HG03066 (cell line): Measurements from ENCODE around the gene PLCXD3.
"Not testable (repeated sequence)": the region's sequence is repeated elsewhere in the genome, so short reads cannot be mapped to it uniquely, and the experiment has no call there.

Source experiments
- ATAC-seq: cut with Tn5 transposase; IDR thresholded peaks from one replicate; pipeline ENCODE4 v1.9.1; 2021; ENCODE audit warnings: low read depth; ENCODE audit not compliant: unreplicated experiment

Gene PLCXD3

DNA sequence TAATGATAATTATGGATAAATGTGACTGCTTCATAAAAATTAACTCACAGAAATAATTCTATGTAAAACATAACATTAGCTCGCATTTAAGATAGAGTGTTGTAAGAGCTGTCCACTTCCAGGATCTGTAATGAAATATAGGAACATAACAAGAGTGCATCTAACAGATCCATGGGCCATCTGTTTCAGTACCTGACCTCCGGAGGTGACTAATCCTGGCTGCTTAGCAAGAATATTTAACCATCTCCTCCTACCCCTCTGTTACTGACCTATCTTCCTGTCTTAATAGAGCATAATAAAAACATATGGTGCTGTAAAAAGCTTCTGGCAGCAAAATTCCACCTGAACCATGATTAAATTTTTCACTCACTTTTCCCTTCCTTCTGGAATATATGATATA, 7.1 kb downstream of the PLCXD3 start:
- no peak for ATAC-seq

DNA sequence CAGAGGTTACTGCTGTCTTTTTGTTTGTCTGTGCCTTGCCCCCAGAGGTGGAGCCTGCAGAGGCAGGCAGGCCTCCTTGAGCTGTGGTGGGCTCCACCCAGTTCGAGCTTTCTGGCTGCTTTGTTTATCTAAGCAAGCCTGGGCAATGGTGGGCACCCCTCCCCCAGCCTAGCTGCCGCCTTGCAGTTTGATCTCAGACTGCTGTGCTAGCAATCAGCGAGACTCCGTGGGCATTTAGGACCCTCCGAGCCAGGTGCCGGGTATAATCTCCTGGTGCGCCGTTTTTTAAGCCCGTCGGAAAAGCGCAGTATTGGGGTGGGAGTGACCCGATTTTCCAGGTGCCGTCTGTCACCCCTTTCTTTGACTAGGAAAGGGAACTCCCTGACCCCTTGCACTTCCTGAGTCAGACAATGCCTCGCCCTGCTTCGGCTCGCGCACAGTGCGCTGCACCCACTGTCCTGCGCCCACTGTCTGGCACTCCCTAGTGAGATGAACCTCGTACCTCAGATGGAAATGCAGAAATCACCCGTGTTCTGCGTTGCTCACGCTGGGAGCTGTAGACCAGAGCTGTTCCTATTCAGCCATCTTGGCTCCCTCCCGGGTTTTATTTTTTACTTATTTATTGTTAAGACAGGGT, 16.8 kb downstream of the PLCXD3 start:
- ATAC-seq: not testable (repeated sequence)

DNA sequence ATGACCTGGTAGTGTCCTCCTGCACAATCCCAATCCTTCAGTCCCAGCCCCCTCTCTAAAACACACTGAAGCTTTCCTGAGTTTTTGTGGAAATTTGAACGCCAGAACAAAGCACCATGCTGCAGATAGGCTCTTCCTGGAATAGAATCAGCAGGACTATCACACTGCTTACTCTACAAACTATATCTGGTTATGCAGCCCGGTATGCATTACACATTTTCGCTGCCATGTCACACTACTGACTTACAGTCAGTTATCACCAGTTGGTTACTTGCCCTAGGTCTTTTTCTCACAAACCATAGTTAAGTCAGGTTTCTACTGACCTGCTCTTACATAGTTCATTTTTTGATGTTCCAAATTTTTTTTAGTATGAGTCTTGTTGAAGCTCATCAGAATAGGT, 24.9 kb downstream of the PLCXD3 start:
- no peak for ATAC-seq

DNA sequence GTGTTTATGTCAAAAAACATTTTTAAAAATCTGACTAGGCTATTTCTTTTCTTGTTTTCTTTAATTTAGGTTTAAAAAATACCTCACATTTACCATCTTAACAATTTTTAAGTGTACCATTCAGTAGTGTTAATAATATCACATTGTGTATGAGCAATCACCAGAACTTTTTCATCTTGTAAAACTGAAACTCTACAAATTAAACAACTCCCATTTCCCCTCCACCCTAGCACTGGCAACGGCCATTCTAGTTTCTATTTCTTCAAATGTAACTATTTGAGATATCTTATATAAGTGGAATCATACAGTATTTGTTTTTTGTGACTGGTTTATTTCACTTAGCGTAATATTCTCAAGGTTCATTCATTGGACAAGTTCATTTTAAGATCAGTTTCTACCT, 27.7 kb downstream of the PLCXD3 start:
- no peak for ATAC-seq

DNA sequence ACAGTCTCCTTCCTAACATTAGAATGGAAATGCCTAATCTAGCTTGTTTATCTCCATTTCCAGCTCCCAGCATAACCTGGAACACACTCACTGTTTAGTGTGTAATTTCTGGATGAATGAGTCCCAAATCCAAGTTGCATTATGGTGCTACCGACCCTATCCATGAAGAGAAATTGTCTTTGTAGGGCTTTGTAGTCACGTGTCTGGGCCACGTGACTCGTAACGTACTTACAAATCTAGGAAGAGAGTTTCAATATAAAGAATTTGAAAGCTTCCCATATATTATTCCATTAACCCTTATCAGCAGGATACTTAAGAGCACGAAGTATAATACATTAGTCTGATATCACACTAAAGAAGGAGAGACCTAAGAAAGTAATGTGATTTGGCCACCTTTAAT, 28.2 kb downstream of the PLCXD3 start:
- no peak for ATAC-seq

DNA sequence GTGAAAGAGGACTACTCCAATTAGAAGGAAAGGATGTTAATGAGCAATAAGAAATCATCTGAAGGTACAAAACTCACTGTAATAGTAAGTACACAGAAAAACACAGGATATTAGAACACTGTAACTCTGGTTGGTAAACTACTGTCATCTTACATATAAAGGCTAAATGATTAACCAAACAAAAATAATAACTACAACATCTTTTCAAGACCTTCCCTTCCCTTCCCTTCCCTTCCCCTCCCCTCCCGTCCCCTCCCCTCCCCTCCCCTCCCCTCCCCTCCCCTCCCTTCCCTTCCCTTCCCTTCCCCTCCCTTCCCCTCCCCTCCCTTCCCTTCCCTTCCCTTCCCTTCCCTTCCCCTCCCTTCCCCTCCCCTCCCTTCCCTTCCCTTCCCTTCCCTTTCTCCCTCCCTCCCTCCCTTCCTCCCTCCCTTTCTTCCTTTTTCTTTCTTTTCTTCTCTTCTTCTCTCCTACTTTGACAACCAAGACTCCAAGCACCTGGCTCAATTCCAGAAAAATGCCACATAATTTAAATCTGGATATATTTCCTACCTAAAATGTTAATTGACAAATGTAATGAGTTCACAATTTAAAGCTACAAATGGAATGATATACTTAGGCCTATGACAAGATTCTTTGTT, 38.7 kb downstream of the PLCXD3 start:
- not testable (repeated sequence) for ATAC-seq

DNA sequence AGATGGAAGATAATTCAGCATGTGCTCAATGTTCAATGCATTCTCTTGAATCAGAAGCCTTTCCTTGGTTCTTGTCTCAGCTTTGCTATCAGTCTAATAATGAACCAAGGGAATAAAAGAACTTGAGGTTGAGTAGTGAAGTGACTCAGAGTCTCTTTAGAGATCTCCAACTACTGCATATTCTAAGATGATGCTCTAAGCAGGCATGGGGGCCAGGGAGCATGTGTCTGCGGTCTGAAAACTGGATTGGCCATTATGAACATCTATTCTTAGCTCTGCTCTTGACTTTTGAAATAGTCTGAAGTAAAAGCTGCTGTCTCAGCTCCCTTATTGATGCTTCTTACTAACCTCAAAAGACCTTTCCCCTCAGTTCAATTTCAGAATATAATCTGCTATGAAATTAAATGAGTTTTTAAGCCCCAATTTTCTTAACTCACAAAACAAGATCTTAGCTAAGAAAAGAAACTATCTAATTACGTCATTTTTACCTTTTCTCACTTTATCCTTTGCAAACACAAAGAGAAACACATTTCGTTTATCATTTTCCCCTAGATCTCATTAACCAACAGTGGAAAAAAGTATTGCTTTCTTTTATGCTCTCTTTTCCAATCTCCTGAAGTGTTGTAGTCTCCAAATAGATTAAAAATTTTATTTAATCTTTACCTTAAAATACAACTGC, 44.8 kb downstream of the PLCXD3 start:
- no peak for ATAC-seq

DNA sequence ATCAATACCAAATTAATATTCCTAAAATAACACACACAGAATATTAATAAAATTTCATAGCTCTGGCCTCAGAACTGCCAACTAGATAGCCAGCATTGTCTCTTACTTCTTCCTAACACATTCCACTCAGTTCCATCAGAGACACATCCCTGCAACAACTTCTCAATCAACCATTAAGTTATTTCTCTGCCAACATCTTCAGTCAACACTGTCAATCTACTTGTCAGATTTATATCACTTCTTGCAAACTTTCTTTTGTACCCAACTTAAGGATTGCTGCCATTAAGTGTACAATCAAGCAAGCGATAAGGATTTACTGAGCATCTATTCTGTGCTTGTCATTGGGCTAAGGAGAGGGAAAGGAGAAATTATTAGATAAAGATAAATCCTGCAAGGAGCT, 50.8 kb downstream of the PLCXD3 start:
- no peak for ATAC-seq

DNA sequence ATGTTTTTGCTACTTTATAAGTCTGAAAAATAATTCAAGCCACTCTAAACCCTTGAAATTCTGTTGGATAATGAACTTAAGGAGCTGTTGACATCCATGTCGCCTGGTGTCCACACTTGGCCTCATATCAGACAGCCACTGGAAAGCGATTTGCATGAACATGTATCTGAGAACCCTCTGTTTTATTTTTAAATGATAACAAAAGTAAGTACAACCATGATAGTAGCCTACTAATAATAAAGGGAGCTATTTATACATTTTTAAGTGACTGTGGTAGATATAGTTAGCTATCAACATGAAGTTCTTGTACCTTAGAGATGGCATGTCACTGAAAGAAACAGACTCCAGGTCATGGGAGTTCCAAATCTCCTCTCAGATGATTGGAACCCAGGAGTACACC, 53.3 kb downstream of the PLCXD3 start:
- no peak for ATAC-seq

DNA sequence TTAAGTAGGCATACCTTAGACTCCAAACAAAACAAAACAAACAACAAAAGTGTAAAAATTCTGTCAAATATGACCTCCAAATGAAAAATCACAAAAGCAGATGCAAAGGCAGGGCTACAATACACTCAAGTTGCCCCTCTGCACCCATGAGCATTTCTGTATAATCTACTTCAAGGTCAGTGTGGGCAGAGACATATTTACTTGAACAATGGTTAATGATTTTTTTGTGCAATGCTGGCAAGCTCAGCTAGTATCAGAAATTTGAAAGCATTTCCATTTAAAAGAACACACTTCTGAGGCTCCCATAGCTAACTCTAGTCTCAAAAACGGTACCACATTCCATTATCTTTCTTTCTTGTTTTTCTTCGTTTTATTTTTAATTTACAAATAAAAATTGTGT, 57.9 kb downstream of the PLCXD3 start:
- no peak for ATAC-seq

DNA sequence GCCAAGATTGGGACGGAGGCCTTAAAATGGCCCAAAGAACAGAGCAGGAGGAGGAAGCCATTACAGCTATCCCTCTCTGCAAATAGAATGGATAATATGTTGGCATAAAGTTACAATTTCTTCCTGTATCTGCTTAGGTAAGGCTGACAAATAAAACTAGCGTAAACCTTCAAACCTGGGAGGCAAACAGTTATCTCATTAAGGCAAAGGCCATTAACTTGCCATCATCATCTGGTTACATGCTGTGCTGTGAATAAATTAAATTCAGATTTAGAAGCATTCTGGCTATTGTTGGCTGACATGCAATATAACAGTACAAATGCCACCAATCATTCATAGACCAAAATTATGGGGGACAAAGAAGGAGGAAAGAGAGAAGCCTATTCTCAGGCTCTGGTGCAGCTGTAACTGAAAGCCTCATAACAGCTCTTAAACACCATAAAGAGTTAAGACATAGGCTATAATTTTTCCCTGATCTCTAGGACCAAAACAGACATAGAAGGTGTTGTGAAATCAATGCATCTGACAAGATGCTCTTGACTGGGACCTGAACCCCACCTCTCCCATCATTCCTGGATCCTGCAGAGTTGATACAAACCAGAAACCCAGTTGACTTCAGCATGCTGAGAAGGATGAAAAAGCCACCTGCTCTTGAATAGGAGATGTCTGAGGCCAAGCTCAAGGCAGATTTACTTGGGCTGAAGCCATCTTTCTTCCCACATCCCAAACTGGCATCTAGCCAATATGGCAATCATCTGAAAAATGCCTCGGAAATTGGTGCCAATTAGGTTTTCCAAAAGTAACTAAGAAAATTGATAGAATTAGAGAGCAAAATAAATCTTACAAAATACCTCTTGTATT, 62.5 kb downstream of the PLCXD3 start:
- no peak for ATAC-seq

DNA sequence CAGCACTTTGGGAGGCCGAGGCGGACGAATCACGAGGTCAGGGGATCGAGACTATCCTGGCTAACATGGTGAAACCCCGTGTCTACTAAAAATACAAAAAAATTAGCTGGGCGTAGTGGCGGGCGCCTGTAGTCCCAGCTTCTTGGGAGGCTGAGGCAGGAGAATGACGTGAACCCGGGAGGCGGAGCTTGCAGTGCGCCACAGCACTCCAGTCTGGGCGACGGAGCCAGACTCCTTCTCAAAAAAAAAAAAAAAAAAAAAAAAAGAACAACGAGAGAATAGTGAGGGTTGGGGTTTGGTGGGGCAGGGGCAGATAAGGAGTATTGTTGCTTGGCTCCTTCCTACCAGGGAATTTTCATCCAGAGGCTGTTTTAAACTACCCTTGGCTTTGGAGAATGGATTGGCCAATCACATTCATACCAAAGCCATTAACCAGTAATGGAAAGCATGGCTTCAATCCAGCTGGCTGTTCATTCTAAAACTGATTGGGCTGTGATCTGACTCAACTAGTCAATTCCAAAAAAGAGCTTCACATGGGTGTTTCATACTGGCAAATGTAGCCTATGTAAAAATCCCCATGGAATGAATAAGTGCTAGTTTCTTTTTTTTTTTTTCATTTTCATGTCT, 64.4 kb downstream of the PLCXD3 start:
- ATAC-seq: no peak

DNA sequence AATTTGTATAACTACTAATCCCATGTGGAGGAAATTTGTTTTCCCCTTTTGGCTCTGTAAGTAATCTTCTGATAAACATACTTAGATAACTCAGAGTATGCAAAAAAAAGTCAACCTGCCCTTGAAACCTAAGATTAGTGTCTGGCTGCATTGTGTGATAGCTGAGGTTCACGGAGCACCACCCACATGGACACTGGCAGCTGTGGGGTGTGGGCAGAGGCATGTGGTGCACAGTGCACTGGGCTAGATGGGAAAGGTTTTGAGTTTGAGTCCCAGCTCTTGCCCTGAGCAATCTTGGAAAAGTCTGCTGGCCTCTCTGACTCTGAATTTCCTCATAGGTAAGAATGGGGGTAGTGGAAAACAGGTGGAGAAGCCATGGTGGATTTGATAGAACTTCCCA, 75.1 kb downstream of the PLCXD3 start:
- no peak for ATAC-seq

DNA sequence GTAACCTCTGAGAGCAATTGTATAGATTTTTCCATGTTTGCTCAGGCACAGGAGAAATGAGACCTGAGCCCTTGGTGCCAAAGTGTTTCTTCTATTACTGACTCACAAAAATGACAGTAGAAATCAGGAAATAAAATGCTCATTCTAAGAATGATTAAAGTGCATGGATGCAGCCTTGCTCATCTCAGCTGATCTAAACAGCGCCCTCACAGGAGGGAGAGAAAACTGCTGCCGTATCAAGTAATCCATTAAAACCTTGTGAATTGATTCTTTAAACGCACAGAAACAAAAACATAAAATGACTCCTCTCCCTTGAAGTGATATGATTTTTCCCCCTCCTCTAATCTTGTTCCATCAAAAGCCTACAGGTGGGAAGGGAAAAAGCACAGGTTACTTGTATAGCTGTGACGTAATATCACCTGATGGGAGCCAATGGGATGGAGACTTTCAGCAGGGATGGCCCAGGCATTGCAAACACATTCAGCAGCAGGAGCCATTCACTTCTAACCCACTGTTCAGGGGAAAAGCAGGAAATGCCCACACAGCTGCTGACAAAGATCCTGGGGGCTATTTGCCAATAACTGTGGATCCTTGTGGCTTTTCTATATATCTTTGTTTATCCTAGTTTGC, 76.7 kb downstream of the PLCXD3 start:
- ATAC-seq: no peak

DNA sequence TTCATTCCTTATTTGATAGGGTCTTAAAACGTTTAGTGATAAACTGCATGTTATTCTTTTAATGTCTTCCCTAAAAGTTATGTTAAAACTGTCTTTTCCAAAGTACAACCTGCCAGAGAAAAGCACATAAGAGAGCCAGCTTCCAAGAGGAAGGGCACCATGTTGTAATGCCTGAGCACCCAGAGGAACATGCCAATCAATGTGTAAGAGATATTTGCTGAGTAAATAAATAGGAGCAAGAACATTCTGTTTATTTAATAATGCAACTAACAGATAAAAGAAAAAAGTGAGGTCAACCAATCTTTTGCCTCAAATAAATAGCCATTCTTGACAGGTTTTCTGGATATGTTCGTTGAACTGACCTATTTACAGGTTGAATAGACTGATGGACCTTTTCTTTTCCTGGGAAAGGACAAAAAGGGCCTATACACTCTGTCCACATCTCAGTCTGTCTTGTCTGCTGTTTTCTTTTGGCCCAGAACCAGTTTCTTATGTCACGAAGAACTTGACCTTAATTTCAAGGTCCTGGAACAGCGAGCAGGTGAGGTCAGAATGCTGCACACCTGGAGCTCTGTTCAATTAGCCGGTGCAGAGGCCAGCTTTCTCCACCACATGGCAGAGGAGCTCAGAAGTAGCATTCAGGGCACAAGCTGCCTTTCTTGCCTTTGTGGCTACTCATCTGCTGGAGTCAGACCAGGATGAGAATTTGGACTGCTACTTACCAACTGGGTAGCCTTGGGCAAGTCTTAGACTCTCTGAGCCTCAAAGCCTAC, 77.7 kb downstream of the PLCXD3 start:
- no peak for ATAC-seq

DNA sequence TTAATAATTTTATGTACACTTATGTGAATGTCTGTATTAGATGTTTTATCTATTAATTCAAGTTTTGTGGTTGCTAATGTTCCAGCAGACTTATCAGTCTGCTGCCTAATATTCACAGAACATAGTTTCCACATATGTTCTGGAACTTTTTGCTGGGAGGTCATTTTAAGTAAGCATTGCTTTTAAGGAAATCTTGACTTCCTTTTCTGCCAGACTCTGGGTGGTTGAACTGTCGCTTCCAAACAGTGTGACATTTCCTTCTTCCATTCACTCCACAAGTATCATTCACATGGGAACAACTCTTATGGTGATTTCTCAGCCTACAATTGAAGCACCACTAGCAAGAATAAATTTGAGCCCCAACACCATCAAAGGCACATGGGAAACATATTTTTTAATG, 82.9 kb downstream of the PLCXD3 start:
- ATAC-seq: no peak

DNA sequence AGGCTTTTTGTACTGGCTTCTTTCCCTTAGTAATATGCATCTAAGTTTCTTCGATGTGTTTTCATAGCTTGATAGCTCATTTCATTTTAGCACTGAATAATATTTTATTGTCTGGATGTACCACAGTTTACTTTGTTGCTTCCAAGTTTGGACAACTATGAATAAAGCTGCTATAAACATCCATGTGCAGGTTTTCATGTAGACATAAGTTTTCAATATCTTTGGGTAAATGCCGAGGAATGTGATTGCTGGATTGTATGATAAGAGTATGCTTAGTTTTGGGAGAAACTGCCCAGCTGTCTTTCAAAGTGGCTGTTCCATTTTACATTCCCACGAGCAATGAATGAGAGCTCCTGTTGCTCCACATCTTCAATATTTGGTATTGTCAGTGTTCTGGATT, 84.7 kb downstream of the PLCXD3 start:
- no peak for ATAC-seq

DNA sequence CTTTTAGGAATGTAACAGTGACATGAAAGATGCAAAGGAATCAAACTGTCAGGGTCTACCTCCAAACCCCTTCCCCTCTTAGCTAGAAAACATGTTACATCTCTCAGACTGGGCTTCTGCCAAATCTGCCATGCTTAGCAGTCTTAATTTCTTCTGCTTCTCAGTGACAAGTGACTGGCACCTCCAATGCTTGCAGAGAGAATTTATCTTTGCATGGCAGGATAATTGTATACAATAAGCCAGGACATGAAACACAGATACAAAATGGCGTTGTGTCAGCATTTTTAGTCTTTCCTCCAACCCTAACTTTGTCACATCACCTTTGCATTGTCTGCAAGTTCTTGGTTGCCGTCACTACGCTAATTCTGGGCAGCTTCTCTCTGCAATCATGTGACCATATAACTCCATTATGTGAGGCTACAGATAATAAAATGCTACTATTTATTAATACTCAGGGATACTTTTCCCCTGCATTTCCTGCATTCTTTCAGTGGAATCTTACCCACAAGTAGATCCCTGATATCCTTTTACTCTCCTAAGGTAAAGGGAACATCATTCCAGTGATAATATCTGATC, 89.8 kb downstream of the PLCXD3 start:
- ATAC-seq: no peak
